DMS153 (cell line): ENCODE measurements around the gene IGHMBP2.

Source experiments
- DNase-seq: peaks from one replicate; lab custom pipeline; 2025; lab: John Stamatoyannopoulos, UW

Gene IGHMBP2

DNA sequence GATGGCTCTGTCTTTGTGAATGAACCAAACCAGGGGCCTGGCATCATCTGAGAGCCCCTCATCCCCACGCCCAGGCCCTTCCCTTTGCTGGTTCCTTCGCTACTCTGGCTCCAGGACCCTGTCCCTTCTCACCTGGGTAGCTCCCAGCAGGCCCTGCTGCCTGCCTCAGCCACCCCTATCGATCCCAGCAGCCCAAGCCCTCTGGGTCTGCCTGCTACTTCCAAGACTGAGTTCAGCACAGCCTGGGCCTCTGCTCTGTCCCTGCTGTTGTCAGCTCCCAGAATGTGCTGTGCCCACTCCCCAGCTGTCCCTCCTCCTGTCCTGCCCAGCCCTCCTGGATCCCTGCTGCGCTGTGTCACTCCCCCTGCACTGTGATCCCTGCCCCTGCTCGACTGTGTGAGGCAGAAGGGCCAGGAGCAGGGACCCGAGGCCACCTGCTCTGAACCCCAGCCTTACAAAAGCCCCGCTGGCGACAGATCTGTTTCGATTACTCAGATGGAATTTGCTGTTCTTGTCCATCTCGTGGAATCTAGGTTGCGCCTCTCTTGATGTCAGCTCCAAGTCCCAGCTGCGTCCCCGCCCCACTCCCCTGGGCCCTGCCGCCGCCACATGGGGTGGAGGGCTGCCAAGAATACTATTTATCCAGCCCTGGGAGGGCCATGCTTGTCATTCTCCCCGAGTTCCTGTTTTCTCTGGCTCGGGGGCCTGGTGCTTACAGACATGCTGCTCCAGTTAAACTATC lies 13.0 kb upstream of the IGHMBP2 start:
- DNase-seq: no peak

DNA sequence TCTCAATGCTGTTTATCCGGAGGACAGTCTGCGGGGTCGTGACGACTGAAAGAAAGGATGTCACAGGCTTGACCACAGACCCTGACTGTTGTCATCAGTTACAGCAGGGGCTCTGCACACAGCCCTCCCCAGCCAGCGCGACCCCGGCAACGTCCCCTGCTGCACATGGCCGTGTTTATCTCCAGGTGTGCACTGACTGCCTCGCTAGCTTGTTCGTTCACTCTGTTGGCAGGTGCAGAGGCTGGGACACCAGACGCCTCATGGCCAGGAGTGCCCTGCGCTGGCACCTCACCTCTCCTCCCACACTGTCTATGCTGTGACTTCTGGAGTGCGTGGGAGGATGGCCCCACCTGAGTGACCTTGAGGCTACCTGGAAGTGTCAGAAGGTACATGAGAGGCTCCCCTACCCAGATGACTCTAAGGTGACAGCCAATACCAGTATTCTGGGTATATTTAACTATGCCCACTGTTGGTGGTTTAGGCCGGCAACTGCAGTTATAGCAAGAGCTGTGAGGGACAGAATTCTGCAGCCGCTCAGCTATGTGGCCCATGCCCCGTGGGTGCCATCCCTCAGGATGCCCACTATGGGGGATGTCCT lies 12.2 kb upstream of the IGHMBP2 start:
- no peak for DNase-seq

DNA sequence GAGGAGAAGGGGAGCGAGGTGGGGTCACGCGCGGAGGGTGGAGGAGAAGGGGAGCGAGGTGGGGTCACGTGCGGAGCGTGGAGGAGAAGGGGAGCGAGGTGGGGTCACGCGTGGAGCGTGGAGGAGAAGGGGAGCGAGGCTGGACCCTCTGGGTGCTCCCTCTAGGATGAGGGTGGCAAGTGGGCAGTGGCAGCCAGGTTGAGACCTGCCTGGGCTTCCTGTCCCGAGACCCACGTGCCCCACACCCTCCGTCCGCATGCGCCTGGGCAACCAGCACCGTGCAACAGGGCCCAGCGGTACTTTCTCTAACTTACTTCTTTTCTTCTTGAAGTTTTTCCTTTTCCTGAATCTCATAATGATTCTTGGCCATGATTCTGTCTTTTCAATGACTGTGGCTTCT lies 11.1 kb upstream of the IGHMBP2 start:
- no peak for DNase-seq

DNA sequence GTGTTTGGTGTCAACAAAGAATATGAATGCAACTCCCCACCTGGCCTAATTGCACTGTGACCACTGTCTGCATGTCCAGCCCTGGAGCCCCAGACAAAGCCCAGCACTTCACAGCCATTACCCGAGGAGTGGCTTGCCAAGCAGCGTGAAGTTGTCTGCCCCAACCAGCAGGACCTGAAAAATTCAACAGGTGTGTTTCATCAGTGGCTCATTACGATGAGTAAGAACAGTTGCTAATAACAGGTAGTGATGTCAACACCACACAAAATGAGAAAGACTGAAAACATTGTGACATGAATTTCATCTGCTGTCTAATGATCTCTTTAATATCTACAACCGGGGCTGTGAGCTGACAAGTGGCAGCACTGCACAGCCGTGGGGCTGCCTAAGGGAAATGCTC lies 10.4 kb upstream of the IGHMBP2 start:
- DNase-seq: no peak

DNA sequence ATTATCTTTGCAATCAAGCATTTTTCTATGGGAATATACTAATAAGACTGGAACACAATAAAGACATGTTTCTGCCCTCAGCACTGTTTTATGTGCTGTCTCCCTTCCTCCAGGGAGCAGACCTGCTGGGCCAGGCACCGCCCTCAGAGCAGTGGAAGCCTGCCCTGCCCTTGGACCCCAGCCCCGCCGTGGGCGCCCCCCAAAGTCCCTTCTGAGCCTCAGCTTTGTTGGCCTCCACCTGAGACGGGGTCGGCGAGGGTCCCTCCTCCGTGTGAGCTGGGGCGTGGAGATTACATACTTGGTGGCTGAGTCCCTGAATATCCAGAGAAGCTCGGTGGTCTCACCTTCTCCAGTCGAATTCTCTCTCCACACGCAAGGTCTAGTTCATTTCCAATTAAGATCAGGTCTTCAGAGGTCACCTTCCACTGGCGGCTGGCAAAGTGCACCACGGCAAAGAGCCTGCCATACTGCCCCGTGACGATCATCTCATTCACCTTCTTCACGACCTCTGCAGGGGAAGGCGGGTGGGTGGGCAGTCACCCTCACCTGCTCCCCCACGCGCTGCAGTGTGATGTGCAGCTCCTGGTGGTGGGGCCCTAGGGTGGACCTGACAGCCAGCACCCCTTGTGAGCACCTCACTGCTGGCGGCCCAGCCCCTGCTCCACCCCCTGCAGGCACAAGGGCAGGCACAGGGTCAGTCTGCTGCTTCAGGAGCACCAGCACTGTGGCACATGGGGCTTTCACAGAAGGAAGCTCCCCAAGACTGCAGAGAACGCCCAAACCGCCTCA lies 7.3 kb upstream of the IGHMBP2 start:
- DNase-seq: no peak

DNA sequence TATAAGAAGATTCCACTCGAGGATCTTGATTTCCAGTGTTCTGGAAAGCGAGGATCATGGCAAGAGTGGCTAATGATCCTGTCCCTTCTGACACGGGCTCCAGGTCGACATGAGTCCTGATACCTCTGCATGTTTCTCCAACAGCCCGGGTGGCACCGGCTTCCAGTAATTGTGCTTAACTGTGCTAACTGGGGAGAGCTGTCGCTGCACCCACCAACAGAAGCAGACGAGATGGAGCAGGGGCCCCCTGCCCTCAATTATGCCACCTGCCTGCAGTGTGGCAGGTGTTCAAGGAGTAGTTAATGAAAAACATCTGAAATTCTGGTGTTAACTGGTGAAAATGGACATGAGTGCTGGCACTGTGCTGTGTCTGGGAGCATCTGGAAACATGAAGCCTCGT lies 6.2 kb upstream of the IGHMBP2 start:
- DNase-seq: no peak

DNA sequence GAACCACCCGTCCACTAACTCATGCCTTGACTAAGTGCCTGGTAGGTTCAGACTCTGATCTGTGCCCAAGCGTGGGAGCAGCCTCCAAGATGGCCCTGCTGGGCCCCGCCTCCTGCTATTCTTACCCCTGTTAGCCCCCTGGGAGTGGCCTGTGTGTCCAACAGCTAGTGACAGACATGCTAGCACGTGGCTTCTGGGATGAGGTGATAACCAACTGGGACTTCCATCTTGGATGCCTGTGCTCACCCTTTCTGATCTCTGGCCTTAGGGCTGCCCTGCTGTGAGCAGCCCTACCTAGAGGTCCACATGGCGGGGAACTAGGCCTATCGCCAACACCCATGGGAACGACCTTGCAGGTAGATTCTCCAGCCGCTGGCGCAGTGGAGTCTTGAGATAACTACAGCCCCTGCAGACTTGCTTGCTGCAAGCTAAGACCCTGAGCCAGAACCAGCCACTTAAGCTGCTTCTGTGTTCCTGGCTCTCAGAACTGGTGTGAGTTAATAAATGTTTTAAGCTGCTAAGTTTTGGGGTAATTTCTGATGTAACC lies 2.8 kb upstream of the IGHMBP2 start:
- no peak for DNase-seq

DNA sequence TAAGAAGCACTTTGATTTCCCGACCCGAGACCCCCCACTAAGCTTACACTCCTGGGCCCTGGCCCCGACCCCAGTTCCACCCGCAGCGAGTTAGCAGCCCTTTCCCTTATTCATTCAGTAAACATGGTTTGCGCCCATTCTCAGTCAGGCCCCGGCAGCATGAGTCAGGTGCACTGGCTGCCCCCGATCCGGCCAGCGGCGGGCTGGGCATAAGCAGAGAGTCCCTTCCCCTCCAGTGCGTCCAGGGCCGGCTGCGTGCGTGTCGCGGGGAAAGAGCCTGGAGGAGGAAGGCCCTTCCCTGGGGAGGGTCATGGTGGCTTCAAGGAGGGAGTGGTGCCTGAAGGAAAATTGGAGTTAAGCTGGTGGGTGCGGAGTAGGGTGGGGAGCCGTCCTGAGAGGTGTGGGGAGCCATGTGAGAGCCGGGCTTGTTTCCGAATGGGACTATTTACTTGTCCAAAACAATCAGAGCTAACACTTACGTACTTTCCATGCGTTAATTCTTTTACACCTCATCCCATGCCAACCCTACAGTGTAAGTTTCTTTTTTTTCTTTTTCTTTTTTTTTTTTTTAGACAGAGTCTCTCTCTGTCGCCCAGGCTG lies 657 bp downstream of the IGHMBP2 start:
- DNase-seq: no peak

DNA sequence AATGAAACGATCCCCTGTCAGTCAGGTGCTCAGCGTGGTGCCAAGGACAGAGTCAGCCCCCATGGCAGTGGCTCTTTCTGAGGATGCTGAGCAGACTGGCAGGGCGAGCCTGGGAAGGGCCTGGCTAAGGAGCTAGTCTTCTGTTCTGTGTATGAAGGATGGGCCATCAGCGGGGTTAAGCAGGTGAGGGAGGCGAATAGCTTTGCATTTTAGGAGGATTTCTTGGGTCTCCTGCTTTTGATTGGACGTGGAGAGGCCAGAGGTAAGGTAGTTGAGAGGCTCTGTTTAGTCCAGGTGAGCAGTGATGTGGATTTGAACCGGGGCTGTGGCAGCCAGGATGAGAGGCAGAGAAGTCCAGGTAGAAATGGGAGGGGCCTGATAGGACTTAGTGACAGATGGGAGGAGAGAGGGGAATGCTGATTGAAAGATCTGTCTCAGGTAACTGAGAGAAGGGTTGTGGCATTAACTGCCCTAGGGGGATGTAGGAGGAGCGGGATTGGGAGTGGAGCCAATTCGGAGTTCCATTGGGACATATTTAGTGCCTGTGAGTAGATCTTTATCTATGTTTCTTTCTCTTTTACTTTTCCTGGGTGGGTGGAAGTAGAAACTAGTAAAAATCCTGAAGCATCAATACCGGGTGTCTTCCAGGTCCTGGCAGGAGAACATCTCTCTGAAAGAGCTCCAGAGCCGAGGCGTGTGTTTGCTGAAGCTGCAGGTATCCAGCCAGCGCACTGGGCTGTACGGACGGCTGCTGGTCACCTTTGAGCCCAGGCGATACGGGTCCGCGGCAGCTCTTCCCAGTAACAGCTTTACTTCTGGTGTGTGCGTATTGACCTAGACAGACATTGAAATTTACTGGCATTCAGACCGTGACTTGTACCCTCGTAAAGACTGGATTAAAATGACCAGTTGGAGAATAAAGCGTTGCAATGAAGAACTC lies 2.0 kb downstream of the IGHMBP2 start:
- no peak for DNase-seq

DNA sequence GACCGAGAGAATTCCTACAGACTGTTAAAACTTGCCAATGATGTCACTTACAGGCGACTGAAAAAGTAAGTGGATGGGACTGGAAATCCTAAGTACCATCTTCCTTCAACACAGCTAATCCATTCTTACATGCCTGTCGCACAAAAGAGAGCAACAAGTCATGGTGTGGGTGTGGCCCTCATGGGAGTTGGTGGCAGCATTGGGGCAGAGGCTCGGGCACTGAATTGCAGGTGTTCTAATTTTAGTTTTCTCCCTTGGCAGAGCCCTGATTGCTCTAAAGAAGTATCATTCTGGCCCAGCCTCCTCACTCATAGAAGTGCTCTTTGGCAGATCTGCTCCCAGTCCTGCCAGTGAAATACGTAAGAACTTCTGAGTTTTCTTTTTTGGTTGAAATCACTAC lies 4.6 kb downstream of the IGHMBP2 start:
- DNase-seq: no peak

DNA sequence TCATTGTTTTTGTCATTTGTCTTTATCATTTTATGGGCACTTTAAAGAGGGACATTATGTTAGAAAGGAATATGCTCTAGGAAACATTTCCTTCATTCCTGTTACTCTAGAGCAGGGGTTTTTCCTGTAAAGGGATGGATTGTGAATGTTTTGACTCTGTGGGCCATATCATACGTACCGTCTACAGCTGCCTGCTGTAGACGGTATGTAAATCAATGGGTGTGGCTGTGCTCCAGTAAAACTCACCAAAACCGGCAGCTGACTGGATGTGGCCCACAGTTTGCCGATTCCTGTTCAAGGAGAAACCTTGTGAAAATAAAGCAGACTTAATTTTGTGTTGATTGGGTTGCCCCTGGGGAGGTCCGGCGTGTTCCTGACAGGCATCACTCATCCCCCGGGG lies 7.3 kb downstream of the IGHMBP2 start:
- no peak for DNase-seq

DNA sequence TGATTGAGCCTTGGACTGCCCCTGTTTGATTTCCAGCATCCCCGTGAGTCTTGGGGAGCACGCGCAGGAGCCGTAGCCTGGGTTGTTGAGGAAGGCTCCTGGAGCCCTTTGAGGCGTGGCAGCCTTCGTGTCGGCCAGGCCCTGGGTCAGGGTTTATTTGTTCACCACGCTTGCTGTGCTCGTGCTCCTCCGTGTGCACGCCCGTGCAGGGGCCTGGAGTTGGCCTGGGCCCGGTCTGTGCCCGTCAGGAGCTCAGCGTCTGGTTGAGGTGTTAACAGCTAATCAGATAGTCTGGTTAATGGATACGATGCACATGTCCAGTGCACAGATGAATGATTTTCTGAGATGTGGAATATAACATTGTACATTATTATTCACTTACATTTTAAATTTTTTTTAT lies 8.0 kb downstream of the IGHMBP2 start:
- DNase-seq: no peak

DNA sequence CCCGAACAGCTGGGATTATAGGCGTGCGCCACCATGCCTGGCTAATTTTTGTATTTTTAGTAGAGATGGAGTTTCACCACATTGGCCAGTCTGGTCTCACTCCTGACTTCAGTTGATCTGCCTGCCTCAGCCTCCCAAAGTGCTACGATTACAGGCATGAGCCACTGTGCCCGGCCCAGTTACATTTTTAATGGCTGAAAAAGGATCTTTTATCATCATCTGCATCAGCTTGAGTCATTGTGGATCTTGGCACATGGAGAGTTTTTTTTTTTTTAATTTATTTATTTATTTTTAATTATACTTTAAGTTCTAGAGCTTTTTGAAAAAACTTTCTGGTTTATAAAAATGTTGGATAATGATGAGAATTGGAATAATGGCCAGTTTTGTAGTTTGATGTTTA lies 8.6 kb downstream of the IGHMBP2 start:
- no peak for DNase-seq

DNA sequence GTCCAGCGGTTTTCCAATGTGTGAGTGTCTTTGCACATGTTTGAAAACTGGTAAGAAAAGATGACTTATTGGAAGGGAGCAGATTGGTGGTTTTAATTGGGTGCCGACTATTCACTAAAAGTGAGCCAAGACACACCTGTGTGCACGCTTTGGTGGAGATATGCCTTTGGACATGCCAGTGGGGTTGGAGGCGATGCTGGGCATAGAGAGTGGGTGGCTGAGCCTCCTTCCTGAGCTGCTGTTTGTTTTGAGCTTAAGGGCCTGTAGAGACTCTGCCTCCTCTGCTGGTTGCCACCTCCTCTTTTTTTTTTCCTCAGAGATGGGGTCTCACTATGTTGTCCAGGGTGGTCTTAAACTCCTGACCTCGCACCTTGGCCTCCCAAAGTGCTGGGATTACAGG lies 9.5 kb downstream of the IGHMBP2 start:
- no peak for DNase-seq

DNA sequence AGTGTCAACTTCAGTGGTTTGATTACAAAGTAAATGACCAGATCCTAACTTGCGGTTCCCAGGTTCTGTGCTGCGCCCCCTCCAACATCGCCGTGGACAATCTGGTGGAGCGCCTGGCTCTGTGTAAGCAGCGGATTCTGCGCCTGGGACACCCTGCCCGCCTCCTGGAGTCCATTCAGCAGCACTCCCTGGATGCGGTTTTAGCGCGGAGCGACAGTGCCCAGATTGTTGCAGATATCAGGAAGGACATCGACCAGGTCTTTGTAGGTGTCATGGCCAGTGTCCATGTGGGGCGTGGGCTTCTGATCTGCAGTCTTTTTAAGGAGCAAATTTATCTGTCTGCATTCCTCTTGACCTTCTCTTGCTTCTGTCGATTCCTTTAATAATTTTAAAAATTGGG lies 11.1 kb downstream of the IGHMBP2 start:
- DNase-seq: no peak

DNA sequence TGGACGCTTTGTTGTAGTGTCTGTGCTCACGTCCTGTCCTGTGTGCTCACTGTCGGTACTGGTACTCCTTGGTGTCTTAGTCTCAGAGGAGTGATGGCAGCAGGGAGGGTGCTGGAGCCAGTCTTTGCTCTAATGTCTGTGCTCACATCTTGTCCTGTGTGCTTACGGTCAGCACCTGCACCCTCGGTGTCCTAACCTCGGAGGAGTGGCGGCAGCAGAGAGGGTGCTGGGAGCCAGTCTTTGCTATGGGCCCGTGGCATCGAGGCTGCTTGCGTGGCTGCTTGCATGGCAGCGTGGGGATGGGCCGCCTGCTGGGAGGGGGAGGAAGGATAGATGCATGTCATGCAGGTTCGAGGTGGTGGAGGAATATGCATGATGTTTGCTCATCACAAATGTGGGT lies 12.7 kb downstream of the IGHMBP2 start:
- no peak for DNase-seq

DNA sequence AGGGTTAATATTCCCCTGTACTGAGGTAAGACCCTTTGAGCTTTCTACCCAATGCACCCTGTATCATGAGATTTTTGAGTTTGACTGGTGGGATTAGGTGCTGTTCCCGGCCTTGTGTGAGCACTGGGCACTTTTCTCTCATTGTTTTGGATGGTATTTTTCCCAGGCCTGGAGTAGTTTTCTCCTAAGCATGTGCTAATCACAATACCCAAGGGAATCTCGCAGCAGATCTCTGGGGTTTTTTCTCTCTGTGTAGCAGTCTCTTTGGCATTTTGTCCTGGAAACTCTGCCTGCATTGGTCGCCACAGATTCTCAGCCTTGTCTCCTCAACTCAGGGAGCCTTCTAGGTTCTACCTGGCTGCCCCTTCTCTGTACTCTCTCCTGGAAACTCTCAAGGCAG lies 19.9 kb downstream of the IGHMBP2 start:
- DNase-seq: no peak

DNA sequence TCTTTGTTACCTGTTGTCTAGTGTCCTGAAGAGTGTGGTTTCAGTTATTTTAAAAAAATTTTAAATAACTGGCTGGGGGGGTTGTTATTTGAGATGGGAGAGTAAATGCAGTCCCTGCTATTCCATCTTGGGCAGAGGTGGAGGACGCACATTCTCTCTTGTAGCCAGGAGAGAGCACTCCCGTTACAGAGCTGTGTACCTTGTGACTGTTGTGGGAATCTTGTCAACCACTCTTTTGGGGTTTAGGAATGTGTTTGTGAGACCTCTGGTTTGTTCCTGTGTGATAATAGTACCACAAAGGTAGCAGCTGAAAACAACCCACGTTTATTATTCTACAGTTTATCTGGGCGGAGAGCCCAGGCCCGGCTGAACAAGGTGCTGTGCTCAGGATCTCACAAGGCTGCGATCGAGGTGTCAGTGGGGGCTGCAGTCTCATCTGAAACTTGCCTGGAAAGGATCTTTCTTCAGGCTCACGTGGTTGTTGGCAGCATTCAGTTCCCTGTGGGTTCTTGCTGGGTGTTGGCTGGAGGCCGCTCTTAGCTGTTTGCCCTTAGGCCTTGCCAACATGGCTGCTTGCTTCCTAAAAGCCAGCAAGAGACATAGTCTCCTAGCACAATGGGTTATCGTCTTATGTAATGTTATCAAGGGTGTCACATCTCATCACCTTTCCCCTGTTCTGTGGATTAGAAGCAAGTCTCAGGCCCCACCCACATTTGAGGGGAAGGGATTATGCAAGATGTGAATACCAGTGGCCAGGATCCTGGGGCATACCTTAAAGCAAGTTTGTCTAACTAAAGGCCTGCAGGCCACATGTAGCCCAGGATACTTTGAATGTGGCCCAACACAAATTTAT lies 20.6 kb downstream of the IGHMBP2 start:
- DNase-seq: no peak

DNA sequence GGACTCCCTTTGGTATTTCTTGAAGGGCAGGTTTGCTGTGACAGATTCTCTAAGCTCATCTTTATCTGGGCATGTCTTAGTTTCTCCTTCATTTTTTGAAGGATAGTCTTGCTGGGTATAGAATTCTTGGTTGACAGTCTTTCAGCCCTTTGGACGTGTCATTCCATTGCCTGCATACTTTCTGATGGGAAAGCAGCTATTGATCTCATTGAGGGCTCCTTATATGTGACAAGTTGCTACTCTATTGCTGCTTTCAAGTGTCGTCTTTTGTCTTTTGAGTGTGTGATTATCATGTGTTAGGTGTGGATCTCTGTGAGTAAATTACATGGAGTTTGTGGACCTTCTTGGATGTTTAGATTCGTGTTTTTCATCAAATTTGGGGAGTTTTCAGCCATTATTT lies 21.9 kb downstream of the IGHMBP2 start:
- DNase-seq: no peak

DNA sequence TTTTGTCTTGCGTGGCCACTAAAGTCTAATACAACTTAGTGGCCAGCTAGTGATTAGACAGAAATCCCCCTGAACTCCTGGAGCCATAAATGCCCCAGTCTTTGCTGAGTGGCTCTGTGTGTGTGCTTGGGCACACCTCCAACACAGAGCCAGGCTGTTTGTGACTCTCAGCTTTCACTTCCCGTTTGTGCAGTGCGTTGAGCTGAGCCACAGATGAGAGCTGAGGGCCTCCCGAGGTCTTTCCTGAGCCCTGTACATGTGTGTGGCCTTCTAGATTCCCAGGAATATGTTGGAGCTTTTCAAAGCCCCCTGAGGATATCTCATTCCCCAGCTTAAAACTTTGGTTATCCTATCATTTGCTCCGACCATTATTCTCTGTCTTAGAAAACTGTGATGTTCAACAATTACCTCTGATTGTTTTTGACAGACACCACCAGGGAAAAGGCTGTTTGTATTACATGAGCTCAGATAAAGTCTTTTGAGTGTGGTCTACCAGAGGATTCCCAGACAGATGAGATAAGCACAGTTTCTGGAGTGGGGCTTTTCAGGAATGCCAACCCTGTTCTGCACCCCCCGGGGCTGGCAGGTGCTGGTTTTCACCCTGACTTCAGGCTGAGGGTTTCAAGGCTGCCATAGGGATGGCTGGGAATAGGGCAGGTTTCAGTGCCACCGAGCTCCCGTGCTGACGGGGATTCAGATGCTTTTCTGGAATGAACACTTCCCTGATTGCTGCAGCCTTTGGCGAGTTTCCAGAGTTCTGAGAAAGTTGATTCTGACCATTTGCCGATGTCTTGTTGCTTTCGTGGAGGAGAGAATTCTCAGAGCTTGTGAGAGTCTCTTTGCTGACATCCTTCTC lies 23.8 kb downstream of the IGHMBP2 start:
- no peak for DNase-seq
